SK-N-MC (cell line): ENCODE data around the gene NEXN.

Source experiments
- EZH2 ChIP-seq: fragments of 200-600 bp; sonication (generic); IDR thresholded peaks from one replicate; pipeline ENCODE4 v1.6.1; 2017; ENCODE audit warnings: antibody characterized with exemption
- POLR2AphosphoS5 ChIP-seq: IDR thresholded peaks from 2 replicates; pipeline ENCODE4 v1.6.1; 2012; ENCODE audit warnings: mild to moderate bottlenecking, low read depth, low read length, borderline replicate concordance

DNA sequence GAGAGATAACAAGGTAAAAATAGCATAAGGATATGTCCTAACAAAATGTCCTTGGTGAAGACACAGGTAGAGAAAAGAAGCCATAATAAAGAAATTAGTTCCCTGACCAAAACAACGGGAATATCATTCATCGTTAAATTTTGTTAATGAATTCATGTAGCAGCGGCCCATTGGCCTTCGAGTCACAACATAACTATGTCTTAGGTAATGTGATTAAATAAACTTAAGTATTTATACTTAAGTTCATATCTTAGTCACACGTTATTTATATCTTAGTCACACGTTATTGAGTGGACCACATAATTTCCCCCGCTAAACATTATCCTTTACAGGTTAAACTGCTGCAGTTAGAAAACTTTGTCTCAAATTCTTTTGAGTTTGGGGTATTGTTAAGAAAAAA, 1.2 kb downstream of the NEXN start:
- TF ChIP-seq EZH2: no peak
- TF ChIP-seq POLR2AphosphoS5: no peak
